ENCODE measurements around the gene ARID1B.

ARID1B gene

GRCh38 chr6:157207521-157208076 lies 430.4 kb downstream of the ARID1B start:
- Histone ChIP-seq H3K4me3 (ENCODE audit: severe bottlenecking) (no peak overlapping the region), H3K36me3 (ENCODE audit: low read depth) (peaks cover 22% of the 10 kb centered on the region), H3K9me3 (ENCODE audit: severe bottlenecking) (no peaks in the 10 kb centered on the region), H3K4me1 (ENCODE audit: insufficient read depth, poor library complexity, severe bottlenecking) (no peaks in the 10 kb centered on the region), H3K27ac (ENCODE audit: poor library complexity, severe bottlenecking) (no peak overlapping the region), H3K27me3 (ENCODE audit: insufficient read depth, poor library complexity, severe bottlenecking) (no peaks in the 10 kb centered on the region)
- ATAC-seq (ENCODE audit: low read depth) (no peak), DNase-seq (ENCODE audit: low spot score) (no peak)
- TF ChIP-seq CTCF (IDR thresholded peaks at IDR 0.05; ENCODE audit: poor library complexity, severe bottlenecking), result no peak

DNA sequence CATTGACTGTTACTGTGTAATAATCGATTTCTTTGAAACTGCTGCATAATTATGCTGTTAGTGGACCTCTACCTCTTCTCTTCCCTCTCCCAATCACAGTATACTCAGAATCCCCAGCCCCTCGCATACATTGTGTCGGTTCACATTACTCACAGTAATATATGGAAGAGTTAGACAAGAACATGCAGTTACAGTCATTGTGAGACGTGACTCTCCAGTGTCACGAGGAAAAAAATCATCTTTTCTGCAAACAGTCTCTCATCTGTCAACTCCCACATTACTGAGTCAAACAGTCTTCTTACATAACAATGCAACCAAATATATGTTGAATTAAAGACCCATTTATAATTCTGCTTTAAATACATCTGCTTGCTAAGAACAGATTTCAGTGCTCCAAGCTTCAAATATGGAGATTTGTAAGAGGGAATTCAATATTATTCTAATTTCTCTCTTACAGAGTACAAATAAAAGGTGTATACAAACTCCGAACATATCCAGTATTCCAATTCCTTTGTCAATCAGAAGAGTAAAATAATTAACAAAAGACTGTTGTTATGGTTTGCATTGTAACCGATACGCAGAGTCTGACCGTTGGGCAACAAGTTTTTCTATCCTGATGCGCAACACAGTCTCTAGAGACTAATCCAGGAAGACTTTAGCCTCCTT lies 432.8 kb downstream of the ARID1B start:
- TF ChIP-seq CTCF (IDR thresholded peaks at IDR 0.05; ENCODE audit: poor library complexity, severe bottlenecking), result no peak
- DNase-seq (ENCODE audit: low spot score) (no peak), ATAC-seq (ENCODE audit: low read depth) (no peak)
- peaks cover 7% of the 10 kb centered on the region for H3K36me3 ChIP-seq (ENCODE audit: low read depth)
- no peak overlapping the region for H3K4me3 ChIP-seq (ENCODE audit: severe bottlenecking)
- H3K27ac ChIP-seq (ENCODE audit: poor library complexity, severe bottlenecking), result no peak overlapping the region
- H3K4me1 ChIP-seq (ENCODE audit: insufficient read depth, poor library complexity, severe bottlenecking), result no peaks in the 10 kb centered on the region
- no peaks in the 10 kb centered on the region for H3K9me3 ChIP-seq (ENCODE audit: severe bottlenecking)
- no peaks in the 10 kb centered on the region for H3K27me3 ChIP-seq (ENCODE audit: insufficient read depth, poor library complexity, severe bottlenecking)

GRCh38 chr6:157210954-157211353 lies 433.8 kb downstream of the ARID1B start:
- DNase-seq (ENCODE audit: low spot score), result no peak
- H3K36me3 ChIP-seq (ENCODE audit: low read depth), result no peaks in the 10 kb centered on the region

GRCh38 chr6:157211603-157212455 lies 434.7 kb downstream of the ARID1B start:
- Histone ChIP-seq H3K4me3 (ENCODE audit: severe bottlenecking) (no peak overlapping the region), H3K27me3 (ENCODE audit: insufficient read depth, poor library complexity, severe bottlenecking) (no peaks in the 10 kb centered on the region), H3K4me1 (ENCODE audit: insufficient read depth, poor library complexity, severe bottlenecking) (no peaks in the 10 kb centered on the region), H3K36me3 (ENCODE audit: low read depth) (no peaks in the 10 kb centered on the region), H3K27ac (ENCODE audit: poor library complexity, severe bottlenecking) (no peak overlapping the region), H3K9me3 (ENCODE audit: severe bottlenecking) (no peaks in the 10 kb centered on the region)
- TF ChIP-seq CTCF (IDR thresholded peaks at IDR 0.05; ENCODE audit: poor library complexity, severe bottlenecking), result no peak
- ATAC-seq (ENCODE audit: low read depth), result no peak; the same call in 2 of the 3 replicates
- DNase-seq (ENCODE audit: low spot score), result no peak

More at GRCh38 chr6:157210954-157211353, 433.8 kb downstream of the ARID1B start:
- no peaks in the 10 kb centered on the region for H3K27me3 ChIP-seq (ENCODE audit: insufficient read depth, poor library complexity, severe bottlenecking)
- no peak for ATAC-seq (ENCODE audit: low read depth)
- no peaks in the 10 kb centered on the region for H3K9me3 ChIP-seq (ENCODE audit: severe bottlenecking)
- no peak overlapping the region for H3K4me3 ChIP-seq (ENCODE audit: severe bottlenecking)
- no peaks in the 10 kb centered on the region for H3K4me1 ChIP-seq (ENCODE audit: insufficient read depth, poor library complexity, severe bottlenecking)
- no peak for TF ChIP-seq CTCF (IDR thresholded peaks at IDR 0.05; ENCODE audit: poor library complexity, severe bottlenecking)
- H3K27ac ChIP-seq (ENCODE audit: poor library complexity, severe bottlenecking), result no peak overlapping the region
